Mucosa of descending colon (tissue), 3 donors: ENCODE measurements around the gene NXNL1. TPM values are rescaled to one million over a fixed set of nuclear protein-coding genes. Genes with fewer than 3 reads are reported as not detected.
"Not testable (repeated sequence)": the region's sequence is repeated elsewhere in the genome, so short reads cannot be mapped to it uniquely, and the experiment has no call there.

Source experiments
- ATAC-seq: fragments of 200-7000 bp; cut with Tn5 transposase; one replicate; pipeline ENCODE4 v1.9.1; 2020; ENCODE audit warnings: mild to moderate bottlenecking, moderate library complexity
- DNase-seq, 3 donors: peaks; one replicate each; pipeline ENCODE4 v3.0.0-alpha.2; 2020
- H3K36me3 ChIP-seq: fragments of 200-600 bp; one replicate; pipeline ENCODE4 v1.8.0; 2021; ENCODE audit warnings: low read depth, mild to moderate bottlenecking
- H3K4me1 ChIP-seq: fragments of 200-600 bp; one replicate; pipeline ENCODE4 v1.8.0; 2021; ENCODE audit warnings: low read depth, mild to moderate bottlenecking
- H3K4me3 ChIP-seq: fragments of 200-600 bp; one replicate; pipeline ENCODE4 v1.8.0; 2021; ENCODE audit warnings: mild to moderate bottlenecking
- H3K9me3 ChIP-seq: fragments of 200-600 bp; one replicate; pipeline ENCODE4 v1.8.0; 2021; ENCODE audit warnings: mild to moderate bottlenecking
- CTCF ChIP-seq: fragments of 200-600 bp; IDR thresholded peaks from one replicate; pipeline ENCODE4 v1.8.0; 2022; ENCODE audit warnings: antibody characterized with exemption, mild to moderate bottlenecking
- intact Hi-C, 2 donors: fragments of 100-400 bp; cut with DNase I in 1 of 2; cut with micrococcal nuclease in 1 of 2; formaldehyde crosslinking; loops; one replicate each; pipeline versions ENCODE4 v1.11.0 to v1.11.1; 2022; cut with DNase I, micrococcal nuclease
- total RNA-seq, 3 donors: library from RNA; stranded (reverse); fragmentation: NEBNext Ultra II Directional in 2 of 3; extraction: Animal tissue kit (Norgen Biotek cat#: 25700) in 2 of 3; gene quantifications; one replicate each; pipeline versions ENCODE4 v1.2.1 to v1.2.4, GENCODE V29; 2021 to 2023
- donor health status: DM: no; HTN: no; CAD: no; lungs with moderate emphysema.
- donor health status: DM: no; HTN: no; CAD: no.
- donor health status: DM: no; HTN: yes; CAD: no.

The NXNL1 gene
- total RNA-seq, 3 donors from 2014 or later: not detected

- ATAC-seq (no peak), DNase-seq (no peak)
- H3K9me3 ChIP-seq: no peaks in the 10 kb centered on the region
- intact Hi-C loops: no loop called here
- H3K4me3 ChIP-seq: no peak overlapping the region
- H3K36me3 ChIP-seq: no peaks in the 10 kb centered on the region
- TF ChIP-seq CTCF: no peak
- H3K4me1 ChIP-seq: peaks cover 3% of the 10 kb centered on the region
Measured at GRCh38 chr19:17482877-17483604, 22.3 kb upstream of the NXNL1 start.

GRCh38 chr19:17481986-17482385, 21.3 kb upstream of the NXNL1 start:
- no peaks in the 10 kb centered on the region for H3K36me3 ChIP-seq
- H3K4me3 ChIP-seq: no peak overlapping the region
- no peaks in the 10 kb centered on the region for H3K9me3 ChIP-seq
- no peaks in the 10 kb centered on the region for H3K4me1 ChIP-seq
- no peak for ATAC-seq
- TF ChIP-seq CTCF: no peak
- intact Hi-C loops: no loop called here
- DNase-seq: no peak

- intact Hi-C loops: no loop called here
- TF ChIP-seq CTCF: no peak
- Histone ChIP-seq H3K4me3 (no peak overlapping the region), H3K4me1 (no peaks in the 10 kb centered on the region), H3K36me3 (no peaks in the 10 kb centered on the region), H3K9me3 (no peaks in the 10 kb centered on the region)
- DNase-seq (no peak), ATAC-seq (no peak)
Measured at GRCh38 chr19:17479325-17479791, 18.6 kb upstream of the NXNL1 start.

- no peak for TF ChIP-seq CTCF
- no peak for DNase-seq
Measured at GRCh38 chr19:17475541-17476115, 14.9 kb upstream of the NXNL1 start.

GRCh38 chr19:17475011-17475540, 14.3 kb upstream of the NXNL1 start:
- H3K9me3 ChIP-seq, intact Hi-C loops, DNase-seq, H3K4me1 ChIP-seq, ATAC-seq, H3K4me3 ChIP-seq, H3K36me3 ChIP-seq: not testable (repeated sequence)

More at GRCh38 chr19:17475541-17476115, 14.9 kb upstream of the NXNL1 start:
- Histone ChIP-seq H3K4me1 (no peaks in the 10 kb centered on the region), H3K9me3 (no peaks in the 10 kb centered on the region), H3K4me3 (no peak overlapping the region), H3K36me3 (no peaks in the 10 kb centered on the region)
- intact Hi-C loops: no loop called here
- ATAC-seq: peak; percentile 48

GRCh38 chr19:17473041-17473440, 12.3 kb upstream of the NXNL1 start:
- DNase-seq: no peak

More at GRCh38 chr19:17473041-17473440, 12.3 kb upstream of the NXNL1 start:
- intact Hi-C loops: no loop called here
- TF ChIP-seq CTCF: no peak
- no peaks in the 10 kb centered on the region for H3K4me1 ChIP-seq
- no peak for ATAC-seq
- no peaks in the 10 kb centered on the region for H3K36me3 ChIP-seq
- no peak overlapping the region for H3K4me3 ChIP-seq
- H3K9me3 ChIP-seq: no peaks in the 10 kb centered on the region
